Stimulated activated CD8-positive, alpha-beta memory T cell treated with anti-CD3 and anti-CD28 coated beads, Interleukin-15, amount 100 ng/mL, for 24 hours (primary cell): ENCODE measurements around the gene CCK.

Experiments
- DNase-seq: peaks from one replicate; pipeline ENCODE4 v3.0.0-alpha.2; 2020; ENCODE audit warnings: low read depth

The CCK gene

GRCh38 chr3:42225486-42226363 is 40.3 kb downstream of the CCK start:
- no peak for DNase-seq

DNA sequence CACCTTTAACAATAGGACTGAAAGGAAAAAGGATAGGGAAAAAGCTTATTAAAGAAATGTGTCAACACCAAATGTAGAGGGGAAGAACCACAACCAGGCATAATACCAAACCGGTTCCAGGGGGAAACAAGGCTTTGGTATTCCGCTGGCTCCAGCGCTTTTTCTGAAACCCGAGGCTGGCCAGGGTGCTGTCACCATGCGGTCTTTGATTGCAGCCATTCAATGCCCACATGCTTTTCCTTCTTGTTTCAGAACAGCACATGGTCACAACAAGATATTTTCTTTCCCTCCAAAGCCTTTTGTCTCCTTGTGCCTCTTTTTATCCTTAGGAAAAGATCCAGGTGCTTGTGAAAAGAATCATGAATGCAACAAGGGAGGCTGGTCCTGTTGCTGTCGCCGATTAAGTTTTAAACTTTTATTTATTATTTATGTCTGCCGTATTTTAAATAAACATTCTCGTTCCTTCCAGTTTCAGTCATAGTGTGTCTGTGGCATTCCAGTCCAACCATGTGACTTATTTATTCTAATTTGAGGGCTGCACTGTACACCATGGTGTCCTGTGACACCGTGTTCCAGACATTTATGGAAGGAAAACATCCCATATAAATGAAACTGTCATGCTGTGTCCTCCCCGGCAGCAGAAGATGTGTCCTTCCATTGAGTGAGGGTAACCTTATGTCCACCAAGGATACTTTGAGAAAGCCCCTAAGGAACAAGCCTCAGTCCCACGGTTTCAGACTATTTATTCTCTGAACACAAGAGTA is 41.1 kb downstream of the CCK start:
- no peak for DNase-seq

- DNase-seq = no peak
Observed at GRCh38 chr3:42224178-42224577, 41.8 kb downstream of the CCK start.

DNA sequence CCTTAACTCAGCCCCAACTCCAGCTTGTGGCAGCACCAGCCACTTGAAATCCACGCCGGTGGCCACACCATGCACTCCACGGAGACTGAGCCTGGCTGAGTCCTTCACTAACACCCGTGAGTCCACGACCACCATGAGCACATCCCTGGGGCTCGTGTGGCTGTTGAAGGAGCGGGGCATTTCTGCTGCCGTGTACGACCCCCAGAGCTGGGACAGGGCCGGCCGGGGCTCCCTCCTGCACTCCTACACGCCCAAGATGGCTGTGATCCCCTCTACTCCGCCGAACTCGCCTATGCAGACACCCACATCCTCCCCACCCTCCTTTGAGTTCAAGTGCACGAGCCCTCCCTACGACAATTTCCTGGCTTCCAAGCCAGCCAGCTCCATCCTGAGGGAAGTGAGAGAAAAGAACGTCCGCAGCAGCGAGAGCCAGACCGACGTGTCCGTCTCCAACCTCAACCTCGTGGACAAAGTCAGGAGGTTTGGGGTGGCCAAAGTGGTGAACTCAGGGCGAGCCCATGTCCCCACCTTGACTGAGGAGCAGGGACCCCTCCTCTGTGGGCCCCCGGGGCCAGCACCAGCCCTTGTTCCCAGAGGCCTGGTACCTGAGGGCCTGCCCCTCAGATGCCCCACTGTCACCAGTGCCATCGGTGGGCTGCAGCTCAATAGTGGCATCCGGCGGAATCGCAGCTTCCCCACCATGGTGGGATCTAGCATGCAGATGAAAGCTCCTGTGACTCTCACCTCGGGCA is 42.9 kb downstream of the CCK start:
- no peak for DNase-seq

DNA sequence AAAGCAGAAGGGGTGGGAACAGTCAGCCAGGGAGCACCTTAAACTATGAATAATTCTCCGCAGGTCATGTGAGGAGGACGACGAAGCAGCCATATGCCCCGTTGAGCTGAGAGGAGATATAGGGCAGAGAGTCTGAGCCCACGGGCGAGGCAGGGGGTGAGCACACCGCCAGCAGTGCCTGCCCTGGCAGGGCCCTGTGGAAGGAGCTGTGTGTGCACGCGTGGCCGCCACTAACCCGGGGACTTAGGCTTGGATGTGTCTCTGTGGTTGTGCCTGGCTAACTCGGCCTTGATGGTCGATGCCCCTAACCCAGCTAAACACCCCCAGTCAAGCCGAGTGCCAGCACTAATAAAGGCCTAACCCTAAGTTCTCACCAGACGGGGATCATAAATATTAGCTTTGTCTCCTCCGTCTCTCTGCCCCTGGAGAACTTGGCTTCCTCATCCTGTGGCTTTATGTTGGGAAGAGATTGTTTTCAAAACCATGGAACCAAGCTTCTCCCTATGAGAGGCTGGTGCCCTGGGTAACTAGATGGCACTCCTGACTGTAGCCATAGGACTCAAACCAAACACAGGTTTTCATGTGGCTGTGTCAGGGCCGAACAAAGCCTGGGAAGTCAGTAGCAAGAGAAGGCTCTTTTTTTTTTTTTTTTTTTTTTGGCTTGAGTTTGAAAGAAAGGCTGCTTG is 45.4 kb downstream of the CCK start:
- no peak for DNase-seq

DNA sequence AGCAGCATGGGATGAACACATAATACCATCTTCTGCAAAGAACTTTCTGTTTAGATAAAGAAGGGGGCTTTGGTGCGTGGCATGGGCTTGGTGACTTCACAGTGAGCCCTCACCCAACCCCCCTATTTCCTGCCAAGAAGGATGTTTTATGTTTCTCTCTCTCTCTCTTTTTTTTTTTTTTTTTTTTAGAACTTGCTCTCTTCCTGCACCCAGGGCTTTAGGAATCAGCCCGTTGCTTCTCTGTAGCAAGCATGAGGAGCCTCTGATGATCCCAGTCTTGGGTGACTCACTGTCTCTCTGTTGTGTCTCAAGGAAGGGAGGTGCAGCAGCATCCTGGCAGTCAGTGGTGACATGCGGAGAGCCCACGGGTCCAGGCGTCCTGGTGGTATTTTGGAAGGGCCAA is 49.1 kb downstream of the CCK start:
- DNase-seq = no peak

DNA sequence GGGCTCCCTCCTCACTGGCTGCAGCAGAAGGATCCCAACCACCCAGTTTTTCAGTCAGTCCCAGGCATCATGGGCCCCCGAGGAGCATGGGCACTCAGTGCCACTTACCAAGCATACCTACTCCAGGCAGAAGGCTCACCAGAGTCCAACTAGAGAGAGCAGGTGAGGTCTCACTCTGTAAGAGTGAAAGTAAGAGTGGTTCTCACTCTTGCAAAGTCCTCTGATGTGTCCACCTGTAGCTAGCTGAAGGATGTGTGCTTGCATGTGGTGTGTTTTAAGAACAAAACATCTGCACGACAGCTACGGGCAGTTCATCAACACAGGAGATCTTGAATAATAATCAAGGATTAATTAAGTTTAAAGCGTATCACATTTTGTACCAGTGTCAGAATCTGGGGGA is 49.7 kb downstream of the CCK start:
- no peak for DNase-seq

GRCh38 chr3:42214565-42215283 is 51.3 kb downstream of the CCK start:
- no peak for DNase-seq

- peak; percentile 3 for DNase-seq
Observed at GRCh38 chr3:42214064-42214463, 51.9 kb downstream of the CCK start.

DNA sequence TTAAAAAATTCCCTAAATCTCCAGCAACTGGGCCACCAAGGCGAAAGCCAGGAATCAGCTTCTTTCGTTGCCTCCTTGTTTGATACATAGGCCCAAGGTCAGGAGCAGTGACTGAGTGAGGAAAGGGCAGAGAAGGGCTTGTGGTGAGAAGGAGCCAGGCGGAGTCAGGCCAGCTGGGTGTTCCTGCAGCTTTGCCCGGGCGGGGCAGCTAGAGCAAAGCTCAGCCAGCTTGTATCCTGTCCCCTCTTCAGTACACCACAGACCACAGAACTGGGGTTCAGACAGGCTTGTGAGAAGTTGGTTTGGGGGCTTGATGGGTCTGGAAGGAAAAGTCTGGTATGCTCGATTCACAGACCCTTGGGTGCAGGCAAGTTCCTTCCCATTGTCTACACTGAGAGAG is 52.6 kb downstream of the CCK start:
- no peak for DNase-seq

DNA sequence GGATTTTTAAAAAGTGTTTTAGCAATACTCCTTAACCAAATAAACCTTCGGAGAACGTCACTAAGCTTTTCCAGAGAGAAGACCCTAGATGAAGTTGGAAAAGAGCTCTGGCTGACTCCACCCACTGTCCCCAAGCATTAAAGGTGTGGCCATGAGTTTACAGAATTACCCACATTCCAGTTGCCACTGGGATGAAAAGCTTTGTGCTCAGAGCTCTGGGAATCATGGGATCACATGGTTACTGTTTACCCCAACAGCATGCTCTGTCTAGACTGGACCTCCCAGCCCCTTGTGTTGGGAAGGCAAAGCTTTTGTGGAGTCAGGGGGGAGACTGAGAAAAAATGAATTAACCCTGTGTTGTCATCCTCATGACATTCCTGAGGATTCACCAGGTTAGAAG is 55.3 kb downstream of the CCK start:
- no peak for DNase-seq

DNA sequence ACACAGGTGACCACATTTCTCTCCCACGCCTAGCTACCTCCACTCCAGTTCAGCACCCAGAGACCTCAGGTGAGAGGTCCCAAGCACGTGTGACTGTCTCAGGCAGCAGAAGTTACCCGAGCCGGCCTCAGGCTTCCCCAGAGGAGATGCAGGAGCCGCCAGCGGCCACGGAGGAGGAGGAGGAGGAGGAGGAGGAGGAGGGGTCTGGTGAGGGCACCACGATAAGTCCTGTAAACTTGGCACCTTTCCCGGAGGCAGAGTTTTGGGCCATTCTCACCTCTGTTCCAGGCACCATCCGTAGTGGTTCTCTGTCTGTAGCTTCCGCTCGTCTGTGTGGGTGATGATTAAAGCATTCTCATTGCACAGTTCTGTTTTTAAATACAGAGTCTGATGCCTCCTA is 56.1 kb downstream of the CCK start:
- no peak for DNase-seq
